Activated T-helper 2 cell treated with anti-CD3 and anti-CD28 coated beads, Interferon-gamma antibody, Interleukin-2, Interleukin-4, amounts not matched to agents 10 μg/mL and 5 μg/mL and 100 μg/mL, durations not matched to agents 14 hours and 24 hours and 36 hours (primary cell): Measurements from ENCODE around the gene OR51A4. TPM values are rescaled to one million over a fixed set of nuclear protein-coding genes. Genes with fewer than 3 reads are reported as not detected.

Experiments used
- DNase-seq: peaks from one replicate; pipeline ENCODE4 v3.0.0; 2021; ENCODE audit warnings: low spot score
- H3K27ac Mint-ChIP-seq: one replicate; pipeline ENCODE4 v1.8.0; 2021; ENCODE audit warnings: mixed read lengths
- H3K27me3 Mint-ChIP-seq: one replicate; pipeline ENCODE4 v1.8.0; 2021; ENCODE audit warnings: low read depth, mixed read lengths
- H3K36me3 Mint-ChIP-seq: one replicate; pipeline ENCODE4 v1.8.0; 2021; ENCODE audit warnings: low read depth, mixed read lengths
- H3K4me1 Mint-ChIP-seq: one replicate; pipeline ENCODE4 v1.8.0; 2021; ENCODE audit warnings: low read depth, mixed read lengths
- H3K4me3 Mint-ChIP-seq: one replicate; pipeline ENCODE4 v1.8.0; 2021; ENCODE audit warnings: low read depth, mild to moderate bottlenecking, moderate library complexity, mixed read lengths
- H3K9me3 Mint-ChIP-seq: one replicate; pipeline ENCODE4 v1.8.0; 2021; ENCODE audit warnings: mixed read lengths
- intact Hi-C: fragments of 100-400 bp; cut with micrococcal nuclease; formaldehyde crosslinking; loops from one replicate; pipeline ENCODE4 v1.15.1; 2023
- total RNA-seq: library from RNA; stranded (reverse); gene quantifications from 2 replicates; pipeline ENCODE4 v1.2.3, GENCODE V29; 2022

Gene OR51A4
- total RNA-seq, 1 donor from 2014 or later = not detected

- H3K27me3 Mint-ChIP-seq = no peaks in the 10 kb centered on the region
- no peaks in the 10 kb centered on the region for H3K9me3 Mint-ChIP-seq
- H3K4me1 Mint-ChIP-seq = no peaks in the 10 kb centered on the region
- intact Hi-C loops = no loop called here
- no peak overlapping the region for H3K27ac Mint-ChIP-seq
- H3K4me3 Mint-ChIP-seq = no peak overlapping the region
- DNase-seq = no peak
- H3K36me3 Mint-ChIP-seq = no peaks in the 10 kb centered on the region
These were observed 20.8 kb downstream of the OR51A4 start for GRCh38 chr11:4926608-4927007.

- intact Hi-C loops = no loop called here
These were observed 23.2 kb downstream of the OR51A4 start, which contains the start of gene OR51G1 for GRCh38 chr11:4924239-4924638. Gene OR51G1 (minus strand): TSS chr11:4924339. CDS start chr11:4924339, 0 bp downstream.

GRCh38 chr11:4922304-4922703 lies 25.1 kb downstream of the OR51A4 start:
- intact Hi-C loops = no loop called here
- Mint-ChIP-seq H3K4me1 (no peaks in the 10 kb centered on the region), H3K27me3 (no peaks in the 10 kb centered on the region), H3K4me3 (no peak overlapping the region), H3K9me3 (no peaks in the 10 kb centered on the region), H3K36me3 (no peaks in the 10 kb centered on the region), H3K27ac (no peak overlapping the region)
- DNase-seq = no peak

More at GRCh38 chr11:4924239-4924638, 23.2 kb downstream of the OR51A4 start, which contains the start of gene OR51G1:
- no peaks in the 10 kb centered on the region for H3K4me1 Mint-ChIP-seq
- no peaks in the 10 kb centered on the region for H3K36me3 Mint-ChIP-seq
- DNase-seq = no peak
- H3K27ac Mint-ChIP-seq = no peak within 1 kb of the TSS
- H3K4me3 Mint-ChIP-seq = no peak within 1 kb of the TSS
- no peaks in the 10 kb centered on the region for H3K27me3 Mint-ChIP-seq
- no peaks in the 10 kb centered on the region for H3K9me3 Mint-ChIP-seq

- Mint-ChIP-seq H3K4me1 (no peaks in the 10 kb centered on the region), H3K4me3 (no peak overlapping the region), H3K27ac (no peak overlapping the region), H3K27me3 (no peaks in the 10 kb centered on the region), H3K9me3 (no peaks in the 10 kb centered on the region), H3K36me3 (no peaks in the 10 kb centered on the region)
- no peak for DNase-seq
- intact Hi-C loops = no loop called here
These were observed 25.6 kb downstream of the OR51A4 start for GRCh38 chr11:4921796-4922195.

- H3K4me3 Mint-ChIP-seq = no peak within 1 kb of the TSS
- H3K36me3 Mint-ChIP-seq = no peaks in the 10 kb centered on the region
- no peaks in the 10 kb centered on the region for H3K9me3 Mint-ChIP-seq
- intact Hi-C loops = no loop called here
- DNase-seq = no peak
- no peak within 1 kb of the TSS for H3K27ac Mint-ChIP-seq
- no peaks in the 10 kb centered on the region for H3K27me3 Mint-ChIP-seq
- H3K4me1 Mint-ChIP-seq = no peaks in the 10 kb centered on the region
These were observed 28.2 kb downstream of the OR51A4 start, which contains the start of gene OR51G2 for GRCh38 chr11:4919250-4919649. Gene OR51G2 (minus strand): TSS chr11:4919350. CDS start chr11:4915663, 3,687 bp downstream.

GRCh38 chr11:4916581-4916980 lies 30.8 kb downstream of the OR51A4 start:
- no peak overlapping the region for H3K4me3 Mint-ChIP-seq
- H3K4me1 Mint-ChIP-seq = no peaks in the 10 kb centered on the region
- no peak for DNase-seq
- no peaks in the 10 kb centered on the region for H3K36me3 Mint-ChIP-seq
- H3K27me3 Mint-ChIP-seq = no peaks in the 10 kb centered on the region
- H3K9me3 Mint-ChIP-seq = no peaks in the 10 kb centered on the region
- H3K27ac Mint-ChIP-seq = no peak overlapping the region
- intact Hi-C loops = no loop called here

GRCh38 chr11:4903484-4903883 lies 43.9 kb downstream of the OR51A4 start, which contains the start of gene OR51A7:
Gene OR51A7 (plus strand): TSS chr11:4903783. CDS start chr11:4907370, 3,587 bp downstream.
- intact Hi-C loops = no loop called here
- DNase-seq = no peak
- Mint-ChIP-seq H3K36me3 (no peaks in the 10 kb centered on the region), H3K4me1 (no peaks in the 10 kb centered on the region), H3K9me3 (no peaks in the 10 kb centered on the region), H3K27me3 (no peaks in the 10 kb centered on the region), H3K27ac (no peak within 1 kb of the TSS), H3K4me3 (no peak within 1 kb of the TSS)

Other genes starting within 250 kb of the OR51A4 start
- gene OR51E2, start 249.8 kb downstream of the OR51A4 start, total RNA-seq = not detected in 2 replicates
- not detected in 2 replicates for gene MMP26, start 242.8 kb downstream of the OR51A4 start, total RNA-seq
- not detected in 2 replicates for gene OR51F1, start 177.7 kb downstream of the OR51A4 start, total RNA-seq
- gene OR52R1, start 143.2 kb downstream of the OR51A4 start, total RNA-seq = not detected in 2 replicates
- gene OR51F2, start 126.3 kb downstream of the OR51A4 start, total RNA-seq = not detected in 2 replicates
- not detected in 2 replicates for gene OR51S1, start 98.4 kb downstream of the OR51A4 start, total RNA-seq
- not detected in 2 replicates for gene OR51T1, start 65.7 kb downstream of the OR51A4 start, total RNA-seq
- not detected in 2 replicates for gene OR51A7, start 43.8 kb downstream of the OR51A4 start, total RNA-seq
- gene OR51G2, start 28.3 kb downstream of the OR51A4 start, total RNA-seq = not detected in 2 replicates
- not detected in 2 replicates for gene OR51G1, start 23.3 kb downstream of the OR51A4 start, total RNA-seq
- gene OR51A2, start 8.1 kb upstream of the OR51A4 start, total RNA-seq = not detected in 2 replicates
- not detected in 2 replicates for gene OR51L1, start 47.2 kb upstream of the OR51A4 start, total RNA-seq
- not detected in 2 replicates for gene OR52J3, start 98.9 kb upstream of the OR51A4 start, total RNA-seq
- not detected in 2 replicates for gene OR52E2, start 112.0 kb upstream of the OR51A4 start, total RNA-seq
- gene OR52E1, start 122.0 kb upstream of the OR51A4 start, total RNA-seq = not detected in 2 replicates
- gene OR52A5, start 190.8 kb upstream of the OR51A4 start, total RNA-seq = not detected in 2 replicates
- gene OR52A1, start 207.2 kb upstream of the OR51A4 start, total RNA-seq = not detected in 2 replicates